Measurements from ENCODE around the gene NFE2L1. TPM values are rescaled to one million over a fixed set of nuclear protein-coding genes. Genes with fewer than 3 reads are reported as not detected.
"Not testable (repeated sequence)": the region's sequence is repeated elsewhere in the genome, so short reads cannot be mapped to it uniquely, and the experiment has no call there.

The NFE2L1 gene, protein sequence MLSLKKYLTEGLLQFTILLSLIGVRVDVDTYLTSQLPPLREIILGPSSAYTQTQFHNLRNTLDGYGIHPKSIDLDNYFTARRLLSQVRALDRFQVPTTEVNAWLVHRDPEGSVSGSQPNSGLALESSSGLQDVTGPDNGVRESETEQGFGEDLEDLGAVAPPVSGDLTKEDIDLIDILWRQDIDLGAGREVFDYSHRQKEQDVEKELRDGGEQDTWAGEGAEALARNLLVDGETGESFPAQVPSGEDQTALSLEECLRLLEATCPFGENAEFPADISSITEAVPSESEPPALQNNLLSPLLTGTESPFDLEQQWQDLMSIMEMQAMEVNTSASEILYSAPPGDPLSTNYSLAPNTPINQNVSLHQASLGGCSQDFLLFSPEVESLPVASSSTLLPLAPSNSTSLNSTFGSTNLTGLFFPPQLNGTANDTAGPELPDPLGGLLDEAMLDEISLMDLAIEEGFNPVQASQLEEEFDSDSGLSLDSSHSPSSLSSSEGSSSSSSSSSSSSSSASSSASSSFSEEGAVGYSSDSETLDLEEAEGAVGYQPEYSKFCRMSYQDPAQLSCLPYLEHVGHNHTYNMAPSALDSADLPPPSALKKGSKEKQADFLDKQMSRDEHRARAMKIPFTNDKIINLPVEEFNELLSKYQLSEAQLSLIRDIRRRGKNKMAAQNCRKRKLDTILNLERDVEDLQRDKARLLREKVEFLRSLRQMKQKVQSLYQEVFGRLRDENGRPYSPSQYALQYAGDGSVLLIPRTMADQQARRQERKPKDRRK
- 100 to 1,000 TPM; 214 to 237 TPM for total RNA-seq

DNA sequence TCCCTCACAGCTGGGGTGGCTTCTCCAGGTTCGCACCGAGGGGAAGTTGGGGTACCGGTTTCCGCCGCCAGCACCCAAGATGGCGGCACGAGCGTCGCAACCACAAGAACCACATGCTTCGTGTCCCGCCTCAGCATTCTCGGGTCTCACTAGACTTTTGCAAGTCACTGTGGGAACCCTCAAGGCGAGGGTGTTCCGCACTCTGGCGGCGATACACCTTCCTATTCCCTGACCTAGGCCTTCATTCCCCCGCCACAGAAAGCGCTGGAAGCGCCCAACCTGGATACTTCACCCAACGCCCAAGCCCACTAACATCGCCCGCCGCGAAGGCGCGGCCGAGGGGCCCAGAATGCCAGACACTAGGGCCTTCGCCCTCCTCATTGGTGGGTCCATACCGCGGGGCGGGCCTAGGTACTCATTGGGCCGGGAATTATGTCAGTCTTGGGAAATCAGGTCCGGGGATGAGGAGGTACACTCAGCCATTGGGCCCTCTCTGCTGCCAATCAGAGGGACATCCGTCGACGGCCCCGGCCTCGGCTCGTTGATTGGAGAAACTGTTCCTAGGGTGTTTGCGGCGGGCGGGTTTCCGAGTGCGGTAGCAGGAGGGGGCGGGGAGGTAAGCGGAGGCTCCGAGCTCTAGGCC, at the start of gene NFE2L1:
Gene NFE2L1, plus strand, starts transcription at position 619 of the 643 bp plus-strand sequence. CDS start 2,760 bp downstream, outside the sequence.
- Mint-ChIP-seq H3K36me3 (ENCODE audit: insufficient read depth in 2 of 2) (peaks cover 15 to 36% of the 10 kb centered on the region in 2 donors), H3K27ac (peak within 1 kb of the TSS; percentile 96), H3K9me3 (no peaks in the 10 kb centered on the region), H3K4me3 (peak within 1 kb of the TSS; percentile 85), H3K27me3 (ENCODE audit: low read depth) (no peaks in the 10 kb centered on the region), H3K4me1 (ENCODE audit: low read depth) (peaks cover 57% of the 10 kb centered on the region)
- ATAC-seq (replicated peaks in 1 of 2) (peak; percentile 95), DNase-seq (peak; percentile 96 to 99)

DNA sequence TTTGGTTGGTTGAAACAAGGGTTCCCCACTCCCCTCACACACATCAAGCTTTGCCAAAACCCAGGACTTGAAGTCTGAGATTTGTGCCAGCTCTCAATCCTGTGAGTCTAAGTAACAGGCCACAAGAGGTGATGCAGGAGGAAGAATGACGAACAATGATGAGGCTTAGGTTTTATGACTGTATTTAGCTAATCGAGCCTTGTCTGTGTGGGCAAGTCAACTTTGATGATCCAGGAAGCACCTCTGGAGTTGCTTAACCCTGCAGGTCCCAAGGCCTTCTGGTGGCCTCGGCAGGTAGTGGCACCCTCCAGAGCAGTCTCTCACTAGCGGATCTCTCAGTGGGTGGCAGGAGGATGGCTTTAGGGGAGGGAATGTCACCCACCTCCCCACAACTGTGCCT, 48.6 kb upstream of the NFE2L1 start:
- Mint-ChIP-seq H3K4me1 (ENCODE audit: low read depth) (peaks cover 7% of the 10 kb centered on the region), H3K9me3 (no peaks in the 10 kb centered on the region), H3K36me3 (ENCODE audit: insufficient read depth in 2 of 2) (no peaks in the 10 kb centered on the region), H3K4me3 (no peak overlapping the region), H3K27me3 (ENCODE audit: low read depth) (peaks cover 18% of the 10 kb centered on the region), H3K27ac (no peak overlapping the region)
- DNase-seq = no peak
- peak; percentile 47 to 79 for ATAC-seq (replicated peaks in 1 of 2)

DNA sequence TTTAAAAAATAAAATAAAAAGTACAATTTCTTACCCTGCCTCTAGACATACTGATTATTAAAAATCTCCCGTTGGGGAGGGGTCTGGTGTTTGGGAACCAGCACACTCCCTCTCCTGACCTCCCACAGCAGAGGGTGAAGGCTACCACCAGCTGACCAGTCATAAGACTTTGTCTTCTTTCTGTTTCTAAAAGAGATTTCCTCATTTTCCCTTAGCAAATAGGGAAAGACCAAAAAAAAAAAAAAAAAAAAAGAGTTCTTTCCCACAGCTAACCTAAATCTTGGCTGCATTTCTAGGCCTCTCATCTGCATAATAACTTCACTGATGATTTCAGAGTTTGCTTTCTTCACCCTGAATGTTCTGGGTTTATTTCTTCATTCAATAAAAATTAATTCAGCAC, 47.0 kb upstream of the NFE2L1 start:
- H3K9me3 Mint-ChIP-seq = no peaks in the 10 kb centered on the region
- H3K27ac Mint-ChIP-seq = no peak overlapping the region
- DNase-seq = no peak
- peaks cover 10% of the 10 kb centered on the region for H3K4me1 Mint-ChIP-seq (ENCODE audit: low read depth)
- H3K4me3 Mint-ChIP-seq = no peak overlapping the region
- ATAC-seq (replicated peaks in 1 of 2) = no peak
- peaks cover 23% of the 10 kb centered on the region for H3K27me3 Mint-ChIP-seq (ENCODE audit: low read depth)
- H3K36me3 Mint-ChIP-seq (ENCODE audit: insufficient read depth in 2 of 2) = no peaks in the 10 kb centered on the region

DNA sequence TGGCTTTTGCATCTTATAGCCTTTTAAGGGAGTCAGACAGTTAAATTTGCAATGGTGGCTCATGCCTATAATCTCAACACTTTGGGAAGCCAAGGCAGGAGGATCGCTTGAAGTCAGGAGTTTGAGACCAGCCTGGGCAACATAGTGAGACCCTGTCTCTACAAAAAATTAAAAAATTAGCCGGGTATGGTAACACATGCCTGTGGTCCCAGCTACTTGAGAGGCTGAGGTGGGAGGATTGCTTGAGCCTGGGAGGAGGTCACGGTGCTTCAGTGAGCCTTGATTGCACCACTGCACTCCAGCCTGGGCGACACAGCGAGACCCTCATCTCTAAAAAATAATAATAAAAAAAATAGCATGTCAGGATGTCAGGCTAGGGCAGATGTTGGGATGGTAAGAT, 46.5 kb upstream of the NFE2L1 start:
- peaks cover 25% of the 10 kb centered on the region for H3K27me3 Mint-ChIP-seq (ENCODE audit: low read depth)
- not testable (repeated sequence) for ATAC-seq (replicated peaks in 1 of 2); DNase-seq; H3K4me3 Mint-ChIP-seq; H3K27ac Mint-ChIP-seq; H3K36me3 Mint-ChIP-seq (ENCODE audit: insufficient read depth in 2 of 2); H3K9me3 Mint-ChIP-seq
- H3K4me1 Mint-ChIP-seq (ENCODE audit: low read depth) = peaks cover 10% of the 10 kb centered on the region

DNA sequence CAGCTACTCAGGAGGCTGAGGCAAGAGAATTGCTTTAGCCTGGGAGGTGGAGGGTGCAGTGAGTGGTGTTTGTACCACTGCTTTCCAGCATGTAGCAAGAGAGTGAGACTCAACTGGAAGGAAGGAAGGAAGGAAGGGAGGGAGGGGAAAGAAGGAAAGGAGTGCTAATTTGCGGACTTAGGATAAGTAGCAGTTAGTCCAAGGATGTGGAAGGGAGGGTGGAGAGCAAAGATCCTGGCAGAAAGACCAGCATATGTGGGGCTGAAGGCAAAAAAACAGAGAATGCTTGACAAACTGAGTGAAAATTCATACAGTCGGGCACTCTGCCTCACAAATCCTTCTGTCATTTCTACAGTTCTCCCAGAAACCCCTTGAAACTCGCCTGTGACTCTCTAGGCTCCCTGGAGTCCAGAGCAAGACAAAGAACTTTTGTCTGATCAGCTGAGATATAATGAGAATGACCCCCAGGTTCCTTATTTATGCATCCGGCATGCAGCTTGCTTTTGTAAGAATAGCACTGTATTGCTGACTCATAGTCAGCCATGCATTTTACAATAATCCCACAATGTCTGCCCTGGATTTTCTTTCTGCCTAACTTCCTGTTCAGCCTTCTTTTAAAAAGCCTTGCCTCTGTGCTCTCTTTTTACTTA, 45.8 kb upstream of the NFE2L1 start:
- H3K27me3 Mint-ChIP-seq (ENCODE audit: low read depth) = peaks cover 30% of the 10 kb centered on the region
- H3K9me3 Mint-ChIP-seq = no peaks in the 10 kb centered on the region
- no peaks in the 10 kb centered on the region for H3K36me3 Mint-ChIP-seq (ENCODE audit: insufficient read depth in 2 of 2)
- H3K27ac Mint-ChIP-seq = no peak overlapping the region
- peaks cover 10% of the 10 kb centered on the region for H3K4me1 Mint-ChIP-seq (ENCODE audit: low read depth)
- H3K4me3 Mint-ChIP-seq = no peak overlapping the region
- ATAC-seq (replicated peaks in 1 of 2) = no peak
- no peak for DNase-seq

DNA sequence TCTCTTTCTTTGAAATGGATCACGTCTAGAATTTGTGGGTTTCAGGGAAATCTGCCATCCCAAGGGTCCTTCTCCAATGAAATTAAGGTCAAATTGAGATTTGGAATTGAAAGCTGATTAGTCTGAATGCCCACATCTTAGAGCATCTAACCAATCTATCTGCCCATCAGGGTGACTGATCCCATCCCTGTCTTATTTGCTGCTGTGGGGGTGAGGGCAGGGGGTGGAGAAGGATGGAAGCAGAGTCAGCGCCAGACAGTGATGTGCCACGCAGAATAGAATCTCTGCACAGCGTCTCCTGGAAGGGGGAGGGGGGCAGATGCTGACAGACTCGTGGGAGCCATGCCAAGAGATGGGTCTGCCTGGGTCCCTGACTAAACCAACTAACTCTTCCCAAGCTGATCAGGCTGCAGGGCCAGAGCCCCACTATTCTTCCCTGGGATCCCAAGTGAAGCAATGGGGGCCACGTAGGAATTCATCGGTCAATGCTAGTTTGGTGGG, 45.2 kb upstream of the NFE2L1 start:
- no peaks in the 10 kb centered on the region for H3K36me3 Mint-ChIP-seq (ENCODE audit: insufficient read depth in 2 of 2)
- H3K27ac Mint-ChIP-seq = no peak overlapping the region
- H3K4me3 Mint-ChIP-seq = no peak overlapping the region
- DNase-seq (no peak), ATAC-seq (replicated peaks in 1 of 2) (no peak)
- H3K9me3 Mint-ChIP-seq = no peaks in the 10 kb centered on the region
- H3K27me3 Mint-ChIP-seq (ENCODE audit: low read depth) = peaks cover 32% of the 10 kb centered on the region
- H3K4me1 Mint-ChIP-seq (ENCODE audit: low read depth) = peaks cover 10% of the 10 kb centered on the region

DNA sequence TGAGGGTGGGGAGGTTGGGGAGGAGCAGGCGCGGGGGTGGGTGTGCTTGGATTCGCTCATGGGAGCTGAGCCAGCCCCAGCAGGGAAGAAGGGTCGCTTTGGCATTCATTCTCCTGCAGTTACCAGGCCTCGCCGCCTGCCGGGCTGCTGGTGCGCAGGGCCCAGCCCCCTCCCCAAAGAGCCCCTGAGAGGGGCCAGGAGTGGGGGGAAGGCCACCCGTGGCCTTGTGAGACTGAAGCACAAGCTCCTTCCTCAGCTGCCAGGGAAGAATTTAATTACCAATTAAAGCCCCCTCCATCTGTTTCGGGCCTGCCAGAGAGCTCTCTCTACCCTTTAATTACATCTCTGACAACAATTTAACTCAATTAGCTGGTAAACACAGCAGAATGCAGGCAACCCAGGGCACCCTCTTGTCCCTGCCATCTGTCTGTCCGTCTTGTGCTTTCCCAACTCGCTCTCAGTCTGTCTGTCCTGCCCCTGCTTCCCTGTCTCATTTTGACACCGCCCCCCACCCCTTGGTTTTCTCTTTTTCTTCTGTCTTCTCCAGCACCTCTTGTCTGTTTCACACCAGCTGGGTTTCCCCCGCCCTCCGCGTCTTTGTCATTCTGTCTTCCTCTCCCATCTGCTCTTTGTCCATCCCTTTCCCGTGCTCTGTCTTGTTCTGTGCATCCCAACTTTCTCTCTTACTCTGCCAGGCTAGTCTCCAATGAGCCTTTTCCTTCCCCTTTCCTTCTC, 44.6 kb upstream of the NFE2L1 start:
- Mint-ChIP-seq H3K9me3 (no peaks in the 10 kb centered on the region), H3K4me1 (ENCODE audit: low read depth) (peaks cover 10% of the 10 kb centered on the region), H3K4me3 (no peak overlapping the region), H3K27me3 (ENCODE audit: low read depth) (peaks cover 32% of the 10 kb centered on the region), H3K36me3 (ENCODE audit: insufficient read depth in 2 of 2) (no peaks in the 10 kb centered on the region), H3K27ac (no peak overlapping the region)
- ATAC-seq (replicated peaks in 1 of 2) = no peak
- no peak for DNase-seq

DNA sequence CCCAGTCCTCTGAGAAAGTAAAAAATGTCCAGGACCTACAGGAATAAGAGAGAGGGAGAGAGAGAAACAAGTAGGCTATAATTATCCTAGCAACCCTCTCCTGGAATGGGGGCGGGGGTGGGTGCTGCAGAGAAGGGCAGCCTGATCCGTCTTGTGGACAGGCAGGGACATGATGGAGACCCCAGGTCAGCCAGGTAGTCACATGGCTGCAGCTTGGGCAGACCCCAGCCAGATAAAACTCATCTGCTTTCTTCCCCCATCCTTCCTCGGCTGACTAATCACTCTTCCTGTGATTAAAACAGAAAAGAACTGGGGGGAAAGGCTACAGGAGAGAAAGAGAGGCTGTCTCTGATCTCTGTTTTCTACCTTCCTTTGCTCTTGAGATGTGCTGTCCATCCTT, 43.2 kb upstream of the NFE2L1 start:
- no peak for ATAC-seq (replicated peaks in 1 of 2)

DNA sequence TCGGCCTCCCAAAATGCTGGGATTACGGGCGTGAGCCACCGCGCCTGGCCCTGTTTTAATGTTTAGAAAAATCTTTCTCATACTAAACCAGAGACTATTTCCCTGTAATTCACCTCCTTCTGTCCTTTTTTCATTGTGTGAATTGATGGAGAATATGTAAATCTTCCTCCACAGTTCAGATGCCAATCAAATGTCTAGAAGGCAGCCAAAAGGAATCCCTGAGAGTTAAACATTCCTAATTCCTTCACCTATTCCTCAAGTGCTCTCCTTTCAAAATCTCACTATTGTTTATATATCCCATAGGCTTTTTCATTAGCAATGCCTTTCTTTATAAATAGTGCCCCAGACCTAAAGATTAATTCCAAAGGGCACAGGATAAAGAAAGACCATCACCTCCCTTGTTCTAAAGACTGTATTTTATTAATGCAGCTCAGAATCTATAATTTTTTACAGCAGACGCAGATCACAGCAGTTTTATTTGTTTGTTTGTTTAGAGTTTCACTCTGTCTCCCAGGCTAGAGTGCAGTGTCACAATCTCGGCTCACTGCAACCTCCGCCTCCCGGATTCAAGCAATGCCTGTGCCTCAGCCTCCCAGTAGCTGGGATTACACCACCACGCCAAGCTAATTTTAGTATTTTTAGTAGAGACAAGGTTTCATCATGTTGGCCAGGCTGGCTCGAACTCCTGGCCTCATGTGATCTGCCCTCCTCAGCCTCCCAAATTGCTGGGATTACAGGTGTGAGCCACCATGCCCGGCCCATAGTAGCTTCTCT, 41.0 kb upstream of the NFE2L1 start:
- no peak for ATAC-seq (replicated peaks in 1 of 2)
- H3K4me1 Mint-ChIP-seq (ENCODE audit: low read depth) = peaks cover 22% of the 10 kb centered on the region
- DNase-seq = no peak
- no peak overlapping the region for H3K4me3 Mint-ChIP-seq
- peaks cover 0 to 2% of the 10 kb centered on the region in 2 donors for H3K36me3 Mint-ChIP-seq (ENCODE audit: insufficient read depth in 2 of 2)
- peaks cover 56% of the 10 kb centered on the region for H3K27me3 Mint-ChIP-seq (ENCODE audit: low read depth)
- H3K27ac Mint-ChIP-seq = no peak overlapping the region
- H3K9me3 Mint-ChIP-seq = no peaks in the 10 kb centered on the region

More for the DNA sequence above, 43.2 kb upstream of the NFE2L1 start:
- Mint-ChIP-seq H3K27me3 (ENCODE audit: low read depth) (peaks cover 39% of the 10 kb centered on the region), H3K36me3 (ENCODE audit: insufficient read depth in 2 of 2) (no peaks in the 10 kb centered on the region), H3K4me1 (ENCODE audit: low read depth) (peaks cover 10% of the 10 kb centered on the region), H3K9me3 (no peaks in the 10 kb centered on the region), H3K27ac (no peak overlapping the region), H3K4me3 (no peak overlapping the region)
- DNase-seq = no peak

DNA sequence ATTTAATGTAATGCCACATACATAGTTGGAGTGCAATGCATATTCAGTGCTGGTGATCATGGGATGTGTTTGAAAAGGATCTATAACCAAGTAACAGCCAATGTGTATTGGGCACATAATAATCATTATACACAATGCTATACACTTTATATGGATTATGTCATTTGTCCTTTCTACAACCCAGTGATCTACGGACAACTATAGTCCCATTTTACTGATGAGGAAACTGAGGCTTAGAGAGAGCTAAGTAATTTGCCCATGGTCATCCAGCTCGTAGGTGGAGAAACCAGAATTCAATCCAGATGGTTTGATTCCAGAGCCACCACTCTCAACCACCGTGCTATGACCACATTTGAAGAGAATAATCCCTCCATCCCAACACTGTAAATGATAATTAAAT, 38.0 kb upstream of the NFE2L1 start:
- H3K27me3 Mint-ChIP-seq (ENCODE audit: low read depth) = peaks cover 64% of the 10 kb centered on the region

DNA sequence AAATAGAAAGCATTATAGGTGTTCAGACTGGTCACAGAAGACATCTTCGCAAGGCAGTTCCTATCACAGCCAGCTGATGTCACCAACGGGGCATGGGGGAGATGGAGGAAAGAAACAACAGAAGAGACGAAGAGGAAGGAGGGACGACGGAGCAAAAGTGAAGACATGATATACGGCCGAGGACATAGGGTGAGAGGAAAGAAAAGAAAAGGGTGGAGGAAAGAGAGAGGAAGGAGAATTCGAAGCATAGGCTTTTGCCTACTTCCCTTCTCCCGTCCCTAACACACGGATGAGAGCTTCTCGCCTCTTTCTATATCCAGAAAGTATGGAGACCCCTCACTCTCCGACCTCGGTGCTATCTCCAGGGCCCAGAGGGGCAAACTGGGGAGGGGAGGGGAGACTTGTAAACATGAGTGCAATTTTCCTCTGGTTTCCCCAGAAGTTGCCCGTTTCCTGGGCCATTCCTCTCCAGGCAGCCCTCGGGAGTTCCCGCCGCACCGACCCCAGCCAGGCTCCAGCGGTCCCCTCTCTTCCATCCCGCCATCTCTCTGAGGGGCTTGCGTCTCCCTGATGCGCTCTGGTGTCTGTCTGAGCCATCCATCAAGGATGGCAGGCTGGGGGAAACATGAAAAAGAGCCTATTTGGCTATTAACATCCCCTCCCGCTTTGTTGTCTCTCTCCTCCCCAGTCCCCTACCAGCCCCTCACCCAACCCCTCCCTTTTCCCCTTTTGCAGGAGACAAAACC, 36.6 kb upstream of the NFE2L1 start:
- H3K4me3 Mint-ChIP-seq = peak overlapping the region; percentile 80 to 82
- peaks cover 16% of the 10 kb centered on the region for H3K4me1 Mint-ChIP-seq (ENCODE audit: low read depth)
- ATAC-seq (replicated peaks in 1 of 2) = peak; percentile 75 to 76
- peaks cover 0 to 2% of the 10 kb centered on the region in 2 donors for H3K36me3 Mint-ChIP-seq (ENCODE audit: insufficient read depth in 2 of 2)
- peaks cover 57% of the 10 kb centered on the region for H3K27me3 Mint-ChIP-seq (ENCODE audit: low read depth)
- H3K27ac Mint-ChIP-seq = no peak overlapping the region
- no peaks in the 10 kb centered on the region for H3K9me3 Mint-ChIP-seq
- DNase-seq = peak; percentile 61 to 63

More for the DNA sequence above, 38.0 kb upstream of the NFE2L1 start:
- no peak overlapping the region for H3K27ac Mint-ChIP-seq
- ATAC-seq (replicated peaks in 1 of 2) (no peak), DNase-seq (no peak)
- no peaks in the 10 kb centered on the region for H3K9me3 Mint-ChIP-seq
- no peak overlapping the region for H3K4me3 Mint-ChIP-seq
- peaks cover 0 to 2% of the 10 kb centered on the region in 2 donors for H3K36me3 Mint-ChIP-seq (ENCODE audit: insufficient read depth in 2 of 2)
- peaks cover 16% of the 10 kb centered on the region for H3K4me1 Mint-ChIP-seq (ENCODE audit: low read depth)
